Measurements from ENCODE around the gene ARHGAP36.

DNA sequence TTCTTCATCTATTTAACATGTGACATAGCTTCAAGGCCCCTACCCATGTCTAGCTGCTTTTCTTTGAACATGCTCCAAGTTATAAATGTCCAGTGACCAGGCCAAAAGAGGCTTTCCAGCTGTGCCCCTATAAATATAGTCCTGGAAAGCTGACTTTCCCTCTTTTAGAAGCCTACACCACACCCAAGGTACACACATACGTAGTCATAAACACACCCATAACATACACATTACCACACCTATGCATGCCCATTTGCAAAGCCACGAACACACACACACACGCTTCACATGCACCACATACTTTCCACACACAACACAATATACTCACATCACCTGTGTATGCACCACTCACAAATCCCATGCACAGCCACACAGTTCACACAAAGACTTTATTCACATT is 2.0 kb downstream of the ARHGAP36 start:
- TF ChIP-seq CTCF (IDR thresholded peaks at IDR 0.05) (no peak), POLR2A (IDR thresholded peaks at IDR 0.05; ENCODE audit: low read length) (no peak), SMC3 (IDR thresholded peaks at IDR 0.05) (no peak)

All from A549 (cell line).